Activated B cell treated with CpG ODN at 0.5 μM for 24 hours (primary cell): ENCODE data around the gene UBR4. TPM values are rescaled to one million over a fixed set of nuclear protein-coding genes. Genes with fewer than 3 reads are reported as not detected.

Source experiments
- ATAC-seq: fragments of 200-7000 bp; cut with Tn5 transposase; one replicate; pipeline ENCODE4 v1.10.0; 2021; ENCODE audit warnings: low read depth, mild to moderate bottlenecking, moderate library complexity
- CTCF ChIA-PET: fragments of 350-600 bp; sonication (Branson Sonifier 250); formaldehyde crosslinking; loops from one replicate; lab custom pipeline; 2021; ENCODE audit warnings: antibody characterized with exemption; lab: Charles Lee
- POLR2A ChIA-PET: fragments of 350-600 bp; sonication (Branson Sonifier 250); formaldehyde crosslinking; loops from one replicate; lab custom pipeline; 2021; ENCODE audit warnings: antibody characterized with exemption; lab: Charles Lee
- DNase-seq: peaks from one replicate; pipeline ENCODE4 v3.0.0; 2022
- H3K27ac Mint-ChIP-seq: one replicate; pipeline ENCODE4 v1.8.0; 2020; ENCODE audit warnings: mixed read lengths
- H3K27me3 Mint-ChIP-seq: one replicate; pipeline ENCODE4 v1.8.0; 2021; ENCODE audit warnings: mixed read lengths
- H3K36me3 Mint-ChIP-seq: one replicate; pipeline ENCODE4 v1.8.0; 2021; ENCODE audit warnings: low read depth, mixed read lengths
- H3K4me1 Mint-ChIP-seq: one replicate; pipeline ENCODE4 v1.8.0; 2021; ENCODE audit warnings: mixed read lengths
- H3K4me3 Mint-ChIP-seq: one replicate; pipeline ENCODE4 v1.8.0; 2020; ENCODE audit warnings: mild to moderate bottlenecking, mixed read lengths
- H3K9me3 Mint-ChIP-seq: one replicate; pipeline ENCODE4 v1.8.0; 2020; ENCODE audit warnings: mixed read lengths
- CTCF ChIP-seq: fragments of 200-600 bp; IDR thresholded peaks from one replicate; pipeline ENCODE4 v1.8.0; 2022; ENCODE audit warnings: antibody characterized with exemption, mild to moderate bottlenecking
- intact Hi-C: fragments of 100-400 bp; cut with micrococcal nuclease; formaldehyde crosslinking; loops from one replicate; pipeline ENCODE4 v1.15.1; 2024
- total RNA-seq: library from RNA; stranded (reverse); gene quantifications from 2 replicates; pipeline ENCODE4 v1.2.3, GENCODE V29; 2022

The UBR4 gene
- total RNA-seq, 1 donor from 2014 or later: 262 TPM

GRCh38 chr1:19229229-19229628 is 19.2 kb upstream of the UBR4 start:
- H3K27ac Mint-ChIP-seq: no peak overlapping the region
- no peak for DNase-seq
- intact Hi-C loops: no loop called here
- ChIA-PET CTCF (no interaction called here), POLR2A (no interaction called here)
- no peaks in the 10 kb centered on the region for H3K4me1 Mint-ChIP-seq
- no peak for ATAC-seq
- no peaks in the 10 kb centered on the region for H3K27me3 Mint-ChIP-seq
- no peak overlapping the region for H3K4me3 Mint-ChIP-seq
- H3K9me3 Mint-ChIP-seq: no peaks in the 10 kb centered on the region
- peaks cover 91% of the 10 kb centered on the region for H3K36me3 Mint-ChIP-seq
- TF ChIP-seq CTCF: no peak

GRCh38 chr1:19222979-19223824 is 13.1 kb upstream of the UBR4 start:
- ChIA-PET POLR2A (no interaction called here), CTCF (no interaction called here)
- Mint-ChIP-seq H3K27ac (no peak overlapping the region), H3K4me3 (no peak overlapping the region), H3K4me1 (peaks cover 4% of the 10 kb centered on the region), H3K36me3 (peaks cover 94% of the 10 kb centered on the region), H3K27me3 (no peaks in the 10 kb centered on the region), H3K9me3 (no peaks in the 10 kb centered on the region)
- no peak for TF ChIP-seq CTCF
- DNase-seq (no peak), ATAC-seq (no peak)
- intact Hi-C loops: no loop called here

DNA sequence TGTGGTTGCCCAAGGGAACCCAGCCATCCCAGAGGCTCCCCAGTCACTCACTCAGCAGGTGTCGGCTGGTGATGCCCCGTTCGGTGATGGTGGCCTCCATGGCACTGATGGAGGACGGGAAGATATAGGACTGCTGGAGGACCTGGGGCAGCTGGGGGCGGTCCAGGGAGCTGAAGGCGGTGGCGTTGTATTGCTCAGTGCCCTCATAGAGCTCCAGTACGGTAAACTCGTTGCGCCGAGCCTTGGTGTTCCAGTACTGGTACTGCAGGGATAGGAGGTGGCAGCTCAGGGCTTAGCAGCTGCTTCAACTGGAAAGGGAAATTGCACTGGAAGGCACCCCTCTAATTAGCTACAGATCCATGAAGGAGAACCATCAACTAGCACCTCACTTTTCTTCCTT is 12.5 kb upstream of the UBR4 start:
- ATAC-seq (no peak), DNase-seq (no peak)
- intact Hi-C loops: no loop called here
- no peaks in the 10 kb centered on the region for H3K9me3 Mint-ChIP-seq
- H3K4me1 Mint-ChIP-seq: peaks cover 4% of the 10 kb centered on the region
- ChIA-PET POLR2A (no interaction called here), CTCF (no interaction called here)
- H3K36me3 Mint-ChIP-seq: peaks cover 93% of the 10 kb centered on the region
- TF ChIP-seq CTCF: no peak
- no peaks in the 10 kb centered on the region for H3K27me3 Mint-ChIP-seq
- no peak overlapping the region for H3K4me3 Mint-ChIP-seq
- H3K27ac Mint-ChIP-seq: no peak overlapping the region

DNA sequence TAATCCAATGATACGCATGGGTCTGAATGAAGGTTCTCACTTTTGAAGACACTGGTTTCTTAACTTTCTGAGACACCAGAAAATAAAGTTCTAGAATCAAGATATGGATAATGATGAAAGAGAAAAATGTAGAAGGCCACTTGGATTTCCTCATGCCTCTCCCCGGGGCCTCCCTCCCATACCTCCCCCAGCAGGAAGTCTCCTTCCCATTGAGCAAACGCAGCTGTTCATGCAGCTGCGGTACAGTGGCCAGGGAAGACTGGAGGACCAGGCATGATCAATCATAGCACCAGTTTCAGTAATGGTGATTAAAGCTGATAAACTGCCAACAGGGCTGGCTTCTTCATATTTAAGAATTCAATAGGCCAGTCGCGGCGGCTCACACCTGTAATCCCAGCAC is 10.9 kb upstream of the UBR4 start:
- Mint-ChIP-seq H3K4me3 (no peak overlapping the region), H3K27ac (no peak overlapping the region), H3K36me3 (peaks cover 90% of the 10 kb centered on the region), H3K9me3 (no peaks in the 10 kb centered on the region), H3K4me1 (peaks cover 4% of the 10 kb centered on the region), H3K27me3 (no peaks in the 10 kb centered on the region)
- ATAC-seq (no peak), DNase-seq (no peak)
- POLR2A ChIA-PET: interaction anchor here (1.8 kb wide), 1 partner anchor 10 kb away, joined by 8 read pairs; no protein-coding TSS in a partner anchor
- intact Hi-C loops: no loop called here
- CTCF ChIA-PET: no interaction called here
- no peak for TF ChIP-seq CTCF

DNA sequence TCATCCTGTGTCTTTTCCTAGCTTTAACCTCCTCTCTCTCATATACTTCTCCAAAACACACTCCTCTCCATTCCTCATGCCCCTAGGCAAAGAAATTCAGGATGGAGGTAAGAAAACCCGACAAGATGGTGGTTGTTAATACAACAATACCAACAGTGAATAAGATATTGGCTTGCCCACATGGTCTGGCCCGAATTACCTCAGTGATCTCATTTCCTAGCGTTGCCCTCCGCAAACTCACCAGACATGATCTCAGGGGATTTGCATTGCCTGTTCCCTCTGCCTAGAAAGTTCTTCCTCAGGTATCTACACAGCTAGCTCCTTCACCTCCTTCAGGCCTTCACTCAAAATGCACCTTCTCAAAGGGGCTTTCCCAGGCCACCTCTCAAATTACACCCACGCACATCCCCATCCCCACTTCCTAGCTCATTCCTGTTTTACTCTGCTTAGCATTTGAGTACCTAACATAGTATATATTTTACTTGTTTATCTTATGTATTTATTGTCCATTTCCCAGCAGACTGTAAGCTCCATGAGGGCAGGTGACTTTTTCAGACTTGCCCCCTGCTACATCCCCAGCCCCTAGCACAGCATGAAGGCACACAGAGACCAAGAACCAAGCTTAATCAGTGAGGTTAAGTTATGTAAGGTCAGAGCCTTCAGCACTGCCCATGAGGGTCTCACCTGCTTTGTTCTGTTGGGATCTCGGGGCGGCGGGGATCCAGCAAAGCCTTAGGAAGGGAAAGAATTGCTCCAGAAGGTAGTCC is 10.2 kb upstream of the UBR4 start:
- peak; percentile 49 for ATAC-seq
- Mint-ChIP-seq H3K9me3 (no peaks in the 10 kb centered on the region), H3K27me3 (no peaks in the 10 kb centered on the region), H3K4me1 (peaks cover 4% of the 10 kb centered on the region), H3K36me3 (peaks cover 85% of the 10 kb centered on the region), H3K4me3 (peak overlapping the region; percentile 8), H3K27ac (peak overlapping the region; percentile 46)
- CTCF ChIA-PET: no interaction called here
- intact Hi-C loops: no loop called here
- no peak for TF ChIP-seq CTCF
- POLR2A ChIA-PET: interaction anchor here (1.8 kb wide), 1 partner anchor 9 kb away, joined by 8 read pairs; no protein-coding TSS in a partner anchor
- DNase-seq: no peak
